ENCODE results near the gene PLXNB1.

The PLXNB1 gene

DNA sequence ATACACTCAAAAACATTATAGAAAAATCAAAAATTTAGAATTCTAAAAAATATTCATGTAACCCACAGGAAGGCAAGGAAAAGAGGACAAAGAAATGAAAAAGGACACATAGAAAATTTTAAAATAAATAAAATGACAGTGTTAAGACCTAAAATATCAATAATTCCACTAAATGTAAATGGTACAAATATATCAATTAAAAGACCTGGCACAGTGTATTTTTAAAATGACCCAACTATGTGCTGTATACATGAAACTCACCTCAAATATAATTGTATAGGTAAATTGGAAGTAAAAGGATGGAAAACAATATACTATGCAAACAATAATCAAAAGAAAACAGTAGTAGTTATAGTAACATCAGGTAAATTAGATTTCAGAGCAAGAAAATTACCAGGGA, 68.0 kb downstream of the PLXNB1 start:
- Histone ChIP-seq H3K9ac (ENCODE audit: low read depth, low read length) (no peak overlapping the region), H3K27me3 (ENCODE audit: insufficient read depth, low read length, poor library complexity) (peaks cover 5% of the 10 kb centered on the region), H3K4me1 (ENCODE audit: insufficient read depth, low read length) (no peaks in the 10 kb centered on the region), H4K20me1 (ENCODE audit: insufficient read depth, low read length) (no peaks in the 10 kb centered on the region), H3K36me3 (ENCODE audit: insufficient read depth, low read length) (no peaks in the 10 kb centered on the region), H3K9me3 (ENCODE audit: insufficient read depth, low read length, severe bottlenecking) (peaks cover 15% of the 10 kb centered on the region), H3K4me3 (ENCODE audit: low read depth in 1 of 2, low read length in 2 of 2) (no peak overlapping the region), H2AFZ (ENCODE audit: low read depth, low read length) (no peak overlapping the region), H3K4me2 (ENCODE audit: insufficient read depth, low read length) (no peak overlapping the region), H3K27ac (ENCODE audit: low read length) (no peak overlapping the region), H3K79me2 (ENCODE audit: insufficient read depth, low read length) (no peaks in the 10 kb centered on the region)
- DNase-seq (no peak), ATAC-seq (ENCODE audit: insufficient read depth, low read depth) (no peak)
- TF ChIP-seq CTCF (IDR thresholded peaks at IDR 0.05; ENCODE audit: borderline replicate concordance, extremely low read depth, low read length, poor library complexity, severe bottlenecking) (no peak), EZH2 (IDR thresholded peaks at IDR 0.05; ENCODE audit: borderline replicate concordance, low read depth, low read length, severe bottlenecking) (no peak)

DNA sequence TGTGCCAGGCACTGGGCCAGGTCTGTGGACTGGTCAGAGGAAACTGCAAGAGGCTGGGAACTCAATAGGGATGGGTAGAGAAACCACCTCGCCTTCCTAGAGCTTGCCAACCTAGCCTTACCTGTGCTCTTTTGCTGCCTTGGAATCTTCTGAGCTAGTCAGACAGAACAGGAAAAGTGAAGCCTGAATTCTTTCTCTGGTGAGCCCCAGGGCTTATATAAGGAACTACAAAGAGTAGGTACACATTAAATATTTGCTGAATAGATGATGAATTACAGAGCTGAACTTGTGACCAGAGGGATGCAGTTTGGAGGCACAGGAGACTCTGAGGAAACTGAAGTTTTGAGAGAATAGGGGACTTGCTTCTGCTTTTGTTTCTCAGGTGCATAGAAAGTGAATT, 73.5 kb downstream of the PLXNB1 start:
- peaks cover 10% of the 10 kb centered on the region for H3K9me3 ChIP-seq (ENCODE audit: insufficient read depth, low read length, severe bottlenecking)
- H3K9ac ChIP-seq (ENCODE audit: low read depth, low read length): no peak overlapping the region
- H3K4me3 ChIP-seq (ENCODE audit: low read depth in 1 of 2, low read length in 2 of 2): no peak overlapping the region
- H3K4me2 ChIP-seq (ENCODE audit: insufficient read depth, low read length): no peak overlapping the region
- no peak overlapping the region for H2AFZ ChIP-seq (ENCODE audit: low read depth, low read length)
- no peaks in the 10 kb centered on the region for H4K20me1 ChIP-seq (ENCODE audit: insufficient read depth, low read length)
- H3K4me1 ChIP-seq (ENCODE audit: insufficient read depth, low read length): no peaks in the 10 kb centered on the region
- H3K27ac ChIP-seq (ENCODE audit: low read length): no peak overlapping the region
- no peak for DNase-seq
- peaks cover 5% of the 10 kb centered on the region for H3K27me3 ChIP-seq (ENCODE audit: insufficient read depth, low read length, poor library complexity)
- ATAC-seq (ENCODE audit: insufficient read depth, low read depth): no peak
- no peaks in the 10 kb centered on the region for H3K79me2 ChIP-seq (ENCODE audit: insufficient read depth, low read length)
- TF ChIP-seq CTCF (IDR thresholded peaks at IDR 0.05; ENCODE audit: borderline replicate concordance, extremely low read depth, low read length, poor library complexity, severe bottlenecking) (no peak), EZH2 (IDR thresholded peaks at IDR 0.05; ENCODE audit: borderline replicate concordance, low read depth, low read length, severe bottlenecking) (no peak)
- no peaks in the 10 kb centered on the region for H3K36me3 ChIP-seq (ENCODE audit: insufficient read depth, low read length)

DNA sequence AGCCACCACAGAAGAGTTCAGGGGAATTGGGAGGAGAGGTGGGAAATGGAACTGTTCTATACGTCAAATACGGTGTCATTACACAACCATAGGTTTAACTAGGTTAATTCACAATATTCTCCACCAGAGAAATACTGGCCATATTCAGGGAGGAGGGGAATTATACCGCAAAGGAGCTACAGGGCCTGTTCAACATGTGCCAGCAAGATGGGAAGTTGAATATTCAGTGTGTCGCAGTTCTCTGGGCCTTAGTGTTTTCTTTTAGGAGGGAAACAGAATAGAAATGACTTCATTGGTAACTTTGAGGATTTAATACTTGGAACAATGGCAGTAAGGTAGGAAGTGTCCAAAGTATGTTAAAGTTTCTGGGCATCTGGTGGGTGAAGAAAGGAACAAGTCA, 75.9 kb downstream of the PLXNB1 start:
- Histone ChIP-seq H3K27me3 (ENCODE audit: insufficient read depth, low read length, poor library complexity) (peaks cover 6% of the 10 kb centered on the region), H3K4me3 (ENCODE audit: low read depth in 1 of 2, low read length in 2 of 2) (no peak overlapping the region), H3K36me3 (ENCODE audit: insufficient read depth, low read length) (no peaks in the 10 kb centered on the region), H3K4me2 (ENCODE audit: insufficient read depth, low read length) (no peak overlapping the region), H3K9me3 (ENCODE audit: insufficient read depth, low read length, severe bottlenecking) (peaks cover 10% of the 10 kb centered on the region), H3K79me2 (ENCODE audit: insufficient read depth, low read length) (no peaks in the 10 kb centered on the region), H3K9ac (ENCODE audit: low read depth, low read length) (no peak overlapping the region), H2AFZ (ENCODE audit: low read depth, low read length) (no peak overlapping the region), H3K4me1 (ENCODE audit: insufficient read depth, low read length) (no peaks in the 10 kb centered on the region), H4K20me1 (ENCODE audit: insufficient read depth, low read length) (no peaks in the 10 kb centered on the region), H3K27ac (ENCODE audit: low read length) (no peak overlapping the region)
- DNase-seq: no peak
- ATAC-seq (ENCODE audit: insufficient read depth, low read depth): no peak
- TF ChIP-seq EZH2 (IDR thresholded peaks at IDR 0.05; ENCODE audit: borderline replicate concordance, low read depth, low read length, severe bottlenecking): no peak
